Measurements from ENCODE around the gene PTBP2. TPM values are rescaled to one million over a fixed set of nuclear protein-coding genes. Genes with fewer than 3 reads are reported as not detected.

PTBP2 gene
- total RNA-seq, 4 donors from 2014 or later, result 42.0 to 90.2 (median 51.2) TPM

GRCh38 chr1:96825231-96825630 is 103.6 kb downstream of the PTBP2 start:
- Histone ChIP-seq H3K27ac (no peak overlapping the region), H3K4me1 (no peaks in the 10 kb centered on the region), H3K36me3 (peaks cover 0 to 4% (median 0%) of the 10 kb centered on the region in 3 donors), H3K4me3 (no peak overlapping the region), H3K9me3 (no peaks in the 10 kb centered on the region), H3K27me3 (no peaks in the 10 kb centered on the region)
- TF ChIP-seq, protein P1, sequence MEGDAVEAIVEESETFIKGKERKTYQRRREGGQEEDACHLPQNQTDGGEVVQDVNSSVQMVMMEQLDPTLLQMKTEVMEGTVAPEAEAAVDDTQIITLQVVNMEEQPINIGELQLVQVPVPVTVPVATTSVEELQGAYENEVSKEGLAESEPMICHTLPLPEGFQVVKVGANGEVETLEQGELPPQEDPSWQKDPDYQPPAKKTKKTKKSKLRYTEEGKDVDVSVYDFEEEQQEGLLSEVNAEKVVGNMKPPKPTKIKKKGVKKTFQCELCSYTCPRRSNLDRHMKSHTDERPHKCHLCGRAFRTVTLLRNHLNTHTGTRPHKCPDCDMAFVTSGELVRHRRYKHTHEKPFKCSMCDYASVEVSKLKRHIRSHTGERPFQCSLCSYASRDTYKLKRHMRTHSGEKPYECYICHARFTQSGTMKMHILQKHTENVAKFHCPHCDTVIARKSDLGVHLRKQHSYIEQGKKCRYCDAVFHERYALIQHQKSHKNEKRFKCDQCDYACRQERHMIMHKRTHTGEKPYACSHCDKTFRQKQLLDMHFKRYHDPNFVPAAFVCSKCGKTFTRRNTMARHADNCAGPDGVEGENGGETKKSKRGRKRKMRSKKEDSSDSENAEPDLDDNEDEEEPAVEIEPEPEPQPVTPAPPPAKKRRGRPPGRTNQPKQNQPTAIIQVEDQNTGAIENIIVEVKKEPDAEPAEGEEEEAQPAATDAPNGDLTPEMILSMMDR (IDR thresholded peaks at IDR 0.05), result no peak
- no peak for TF ChIP-seq POLR2A (IDR thresholded peaks at IDR 0.05)
- no peak for TF ChIP-seq EP300 (IDR thresholded peaks at IDR 0.05)
- WGBS, 2 donors, result 90% methylated on average over 1 of the region's 1 CpG
- no peak for DNase-seq (ENCODE audit: low spot score in 2 of 2)

DNA sequence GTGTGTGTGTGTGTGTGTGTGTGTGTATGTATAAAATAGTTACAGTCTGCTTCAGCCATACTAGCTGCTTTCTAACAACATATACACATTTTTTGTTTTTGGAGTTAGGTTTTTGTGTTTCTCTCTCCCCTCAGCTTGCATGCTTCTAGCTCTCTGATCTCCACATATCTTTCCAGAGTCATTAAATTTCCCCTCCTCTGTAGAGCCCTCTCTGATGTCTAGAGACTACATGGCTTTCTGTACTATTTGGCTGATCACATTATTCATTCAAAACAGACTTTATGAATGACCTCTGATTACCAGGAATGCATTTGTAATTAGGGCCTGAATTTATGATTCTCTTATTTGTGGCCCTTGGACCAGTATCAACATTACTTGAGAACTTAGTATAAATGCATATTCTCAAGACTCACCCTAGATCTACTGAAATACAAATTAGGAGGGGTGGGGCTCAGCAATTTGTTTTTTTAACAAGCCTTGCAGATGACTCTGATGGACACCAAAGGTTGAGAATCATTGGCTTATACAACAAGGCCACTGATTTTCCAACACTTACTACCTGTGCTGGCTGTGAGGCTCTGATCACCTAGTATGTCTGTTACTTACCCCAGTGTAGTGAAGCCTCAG is 104.5 kb downstream of the PTBP2 start:
- H3K4me3 ChIP-seq, result no peak overlapping the region
- H3K27me3 ChIP-seq, result no peaks in the 10 kb centered on the region
- TF ChIP-seq, protein P1 (IDR thresholded peaks at IDR 0.05), result no peak
- no peak for TF ChIP-seq POLR2A (IDR thresholded peaks at IDR 0.05)
- no peak for TF ChIP-seq EP300 (IDR thresholded peaks at IDR 0.05)
- H3K4me1 ChIP-seq, result no peaks in the 10 kb centered on the region
- H3K36me3 ChIP-seq, result peaks cover 0 to 4% (median 0%) of the 10 kb centered on the region in 3 donors
- H3K27ac ChIP-seq, result no peak overlapping the region
- no peaks in the 10 kb centered on the region for H3K9me3 ChIP-seq
- DNase-seq (ENCODE audit: low spot score in 2 of 2), result no peak

- DNase-seq (ENCODE audit: low spot score in 2 of 2), result no peak
- H3K27me3 ChIP-seq, result no peaks in the 10 kb centered on the region
- no peak overlapping the region for H3K4me3 ChIP-seq
- no peaks in the 10 kb centered on the region for H3K9me3 ChIP-seq
- H3K4me1 ChIP-seq, result no peaks in the 10 kb centered on the region
- WGBS, 2 donors, result 53 to 65% methylated on average over 1 of the region's 1 CpG
- no peaks in the 10 kb centered on the region for H3K36me3 ChIP-seq
- TF ChIP-seq POLR2A (IDR thresholded peaks at IDR 0.05) (no peak), EP300 (IDR thresholded peaks at IDR 0.05) (no peak)
- TF ChIP-seq, protein P1 (IDR thresholded peaks at IDR 0.05), result no peak
- no peak overlapping the region for H3K27ac ChIP-seq
Measured at GRCh38 chr1:96833376-96833775, 111.8 kb downstream of the PTBP2 start.

DNA sequence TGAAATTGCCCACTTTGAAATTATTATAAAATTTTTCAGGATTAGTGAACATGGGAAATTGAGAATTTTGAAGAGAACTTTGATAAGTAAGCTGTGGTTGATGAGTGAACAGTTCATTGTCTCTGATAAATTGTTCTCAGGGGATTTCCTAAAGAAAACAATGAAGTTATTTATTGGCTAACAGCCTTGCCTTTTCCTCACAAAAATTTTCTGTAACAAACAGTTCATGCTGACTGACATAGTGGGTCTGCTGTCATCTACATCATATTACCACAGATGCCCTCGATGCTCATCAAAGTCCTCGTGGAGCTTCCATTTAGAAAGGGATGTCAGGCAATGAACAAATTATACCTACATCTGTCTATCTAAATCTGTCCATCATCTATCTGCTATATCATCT is 113.4 kb downstream of the PTBP2 start:
- no peak overlapping the region for H3K27ac ChIP-seq
- no peak overlapping the region for H3K4me3 ChIP-seq
- no peaks in the 10 kb centered on the region for H3K27me3 ChIP-seq
- H3K36me3 ChIP-seq, result no peaks in the 10 kb centered on the region
- H3K4me1 ChIP-seq, result no peaks in the 10 kb centered on the region
- DNase-seq (ENCODE audit: low spot score in 2 of 2), result no peak
- TF ChIP-seq EP300 (IDR thresholded peaks at IDR 0.05) (no peak), POLR2A (IDR thresholded peaks at IDR 0.05) (no peak)
- TF ChIP-seq, protein P1 (IDR thresholded peaks at IDR 0.05), result no peak
- no peaks in the 10 kb centered on the region for H3K9me3 ChIP-seq
- 43 to 60% methylated on average over 2 of the region's 2 CpGs for WGBS, 2 donors

- WGBS, 2 donors, result 58 to 69% methylated on average over 7 of the region's 7 CpGs
- no peaks in the 10 kb centered on the region for H3K27me3 ChIP-seq
- no peak overlapping the region for H3K27ac ChIP-seq
- H3K4me1 ChIP-seq, result no peaks in the 10 kb centered on the region
- H3K9me3 ChIP-seq, result no peaks in the 10 kb centered on the region
- no peaks in the 10 kb centered on the region for H3K36me3 ChIP-seq
- TF ChIP-seq, protein P1 (IDR thresholded peaks at IDR 0.05), result no peak
- TF ChIP-seq POLR2A (IDR thresholded peaks at IDR 0.05) (no peak), EP300 (IDR thresholded peaks at IDR 0.05) (no peak)
- no peak overlapping the region for H3K4me3 ChIP-seq
- no peak for DNase-seq (ENCODE audit: low spot score in 2 of 2)
Measured at GRCh38 chr1:96837057-96837780, 115.6 kb downstream of the PTBP2 start.
